AG10803 (cell line): ENCODE measurements around the gene SYCP2.

Experiments used
- DNase-seq: peaks from one replicate; pipeline ENCODE4 v3.0.0; 2010; ENCODE audit warnings: low read depth
- H3K4me3 ChIP-seq: 2 replicates; pipeline ENCODE4 v1.5.1; 2011; ENCODE audit warnings: mild to moderate bottlenecking, low read length, control low read depth
- TF ChIP-seq, protein P1 (sequence below): conservative IDR thresholded peaks from 2 replicates; pipeline ENCODE4 v1.5.1; 2011; ENCODE audit warnings: mild to moderate bottlenecking, low read length, control low read depth, inconsistent platforms

Gene SYCP2

DNA sequence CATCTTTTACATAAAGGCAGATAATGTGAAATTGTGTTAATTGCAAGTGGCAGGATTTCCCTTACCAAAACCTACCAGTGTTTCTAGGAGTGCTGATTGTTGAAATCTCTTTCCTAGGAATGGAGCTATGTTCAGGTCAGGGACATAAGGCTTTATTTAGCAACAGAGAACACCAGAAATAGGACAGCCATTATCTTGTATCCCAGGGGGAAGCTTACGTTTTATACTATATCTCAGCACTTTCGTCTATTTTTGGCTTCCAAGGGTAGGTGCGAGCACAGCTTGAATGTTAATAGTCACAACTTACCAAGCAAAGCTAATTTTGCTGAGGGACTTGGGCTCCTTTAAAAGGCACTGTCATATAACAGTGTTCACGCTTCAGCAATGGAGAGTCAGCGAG, 94.0 kb downstream of the SYCP2 start:
- DNase-seq, result no peak
- H3K4me3 ChIP-seq, result no peak overlapping the region
- TF ChIP-seq, protein P1, sequence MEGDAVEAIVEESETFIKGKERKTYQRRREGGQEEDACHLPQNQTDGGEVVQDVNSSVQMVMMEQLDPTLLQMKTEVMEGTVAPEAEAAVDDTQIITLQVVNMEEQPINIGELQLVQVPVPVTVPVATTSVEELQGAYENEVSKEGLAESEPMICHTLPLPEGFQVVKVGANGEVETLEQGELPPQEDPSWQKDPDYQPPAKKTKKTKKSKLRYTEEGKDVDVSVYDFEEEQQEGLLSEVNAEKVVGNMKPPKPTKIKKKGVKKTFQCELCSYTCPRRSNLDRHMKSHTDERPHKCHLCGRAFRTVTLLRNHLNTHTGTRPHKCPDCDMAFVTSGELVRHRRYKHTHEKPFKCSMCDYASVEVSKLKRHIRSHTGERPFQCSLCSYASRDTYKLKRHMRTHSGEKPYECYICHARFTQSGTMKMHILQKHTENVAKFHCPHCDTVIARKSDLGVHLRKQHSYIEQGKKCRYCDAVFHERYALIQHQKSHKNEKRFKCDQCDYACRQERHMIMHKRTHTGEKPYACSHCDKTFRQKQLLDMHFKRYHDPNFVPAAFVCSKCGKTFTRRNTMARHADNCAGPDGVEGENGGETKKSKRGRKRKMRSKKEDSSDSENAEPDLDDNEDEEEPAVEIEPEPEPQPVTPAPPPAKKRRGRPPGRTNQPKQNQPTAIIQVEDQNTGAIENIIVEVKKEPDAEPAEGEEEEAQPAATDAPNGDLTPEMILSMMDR, result no peak

DNA sequence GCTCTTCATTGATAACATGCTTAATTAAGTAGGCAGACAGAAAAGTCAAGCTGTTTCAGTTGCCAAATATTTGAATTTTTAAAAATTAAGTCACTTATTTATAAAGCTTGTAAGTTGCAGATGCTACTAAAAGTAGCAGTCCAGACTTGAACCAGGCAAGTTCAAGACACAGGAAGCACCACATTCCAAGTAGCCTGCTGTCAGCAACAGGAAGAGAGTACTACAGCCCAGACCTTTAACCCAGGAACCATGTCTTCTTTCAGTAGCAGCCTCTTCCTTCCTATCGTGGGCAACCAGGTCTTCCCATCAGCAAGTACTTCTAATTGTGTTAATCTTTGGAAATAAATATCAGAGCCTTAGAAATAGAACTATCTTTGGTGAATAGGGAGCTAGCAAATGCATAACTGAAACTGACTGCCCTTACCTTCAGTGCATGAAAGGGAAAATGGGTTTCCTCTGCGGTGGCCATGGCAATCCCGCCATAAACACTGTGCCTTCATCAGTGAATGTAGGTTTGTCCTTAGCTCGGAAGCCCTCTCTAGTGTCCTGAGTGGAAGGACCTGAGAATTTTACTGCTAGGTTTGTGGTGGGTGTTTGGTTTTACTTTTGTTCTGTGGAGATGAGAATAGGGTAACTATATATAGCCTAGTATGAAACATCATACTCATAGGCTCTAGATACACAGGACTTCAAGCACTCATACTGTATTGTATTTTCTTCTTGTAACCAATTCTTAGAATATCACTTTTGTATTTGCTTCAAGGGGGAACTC, 95.6 kb downstream of the SYCP2 start:
- H3K4me3 ChIP-seq, result no peak overlapping the region
- no peak for DNase-seq
- TF ChIP-seq, protein P1, result no peak

GRCh38 chr20:59836767-59837166, 96.7 kb downstream of the SYCP2 start:
- no peak for DNase-seq

DNA sequence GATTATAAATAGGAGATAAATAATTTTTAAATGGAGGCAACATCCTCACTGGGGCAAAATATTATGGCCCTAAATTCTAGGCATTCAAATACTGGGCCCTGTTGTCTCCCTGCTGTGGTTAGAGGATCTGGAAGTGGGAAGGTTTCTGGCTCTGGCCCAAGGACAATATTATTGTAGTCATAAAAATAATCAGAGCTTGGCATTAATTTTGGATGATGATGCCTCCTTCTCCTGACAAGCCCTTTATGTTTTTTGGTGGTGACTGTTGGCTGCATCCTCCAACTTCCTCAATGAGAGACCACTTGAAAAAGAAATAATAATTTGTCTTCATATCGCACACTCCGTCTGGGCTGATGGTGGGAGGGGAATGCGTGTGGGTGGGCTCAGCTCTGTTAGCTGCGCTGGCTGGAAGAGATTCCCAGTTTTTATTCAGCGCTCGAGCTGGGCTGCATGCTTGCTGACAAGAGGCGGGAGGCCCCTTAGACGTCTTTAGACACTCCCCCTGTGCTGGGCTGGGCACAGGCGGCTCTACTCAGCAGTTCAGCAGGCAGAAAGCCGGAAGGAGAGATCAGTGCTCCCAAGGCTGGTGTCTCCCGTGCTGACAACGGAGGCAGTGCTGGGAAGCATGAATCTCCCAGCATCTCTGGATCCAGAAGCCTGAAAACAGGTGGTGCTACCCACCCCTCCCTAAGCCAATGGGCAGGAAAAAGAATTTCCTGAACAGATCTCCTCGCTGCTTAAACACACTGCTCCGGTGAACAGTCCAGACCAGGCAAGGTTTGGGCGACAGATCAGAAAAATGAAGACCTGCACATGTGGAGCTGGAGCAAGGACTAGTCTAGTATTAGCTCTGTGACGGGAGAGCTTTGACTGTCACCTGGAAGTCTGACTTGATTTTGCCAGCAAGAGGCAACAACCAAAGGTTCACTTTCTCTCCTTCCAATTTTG, 97.7 kb downstream of the SYCP2 start:
- no peak overlapping the region for H3K4me3 ChIP-seq
- TF ChIP-seq, protein P1, result no peak
- peak; percentile 34 for DNase-seq

More at GRCh38 chr20:59836767-59837166, 96.7 kb downstream of the SYCP2 start:
- TF ChIP-seq, protein P1, result no peak
- H3K4me3 ChIP-seq, result no peak overlapping the region

- H3K4me3 ChIP-seq, result no peak overlapping the region
- TF ChIP-seq, protein P1, result no peak
- no peak for DNase-seq
These were observed 98.4 kb downstream of the SYCP2 start for GRCh38 chr20:59835057-59835447.

DNA sequence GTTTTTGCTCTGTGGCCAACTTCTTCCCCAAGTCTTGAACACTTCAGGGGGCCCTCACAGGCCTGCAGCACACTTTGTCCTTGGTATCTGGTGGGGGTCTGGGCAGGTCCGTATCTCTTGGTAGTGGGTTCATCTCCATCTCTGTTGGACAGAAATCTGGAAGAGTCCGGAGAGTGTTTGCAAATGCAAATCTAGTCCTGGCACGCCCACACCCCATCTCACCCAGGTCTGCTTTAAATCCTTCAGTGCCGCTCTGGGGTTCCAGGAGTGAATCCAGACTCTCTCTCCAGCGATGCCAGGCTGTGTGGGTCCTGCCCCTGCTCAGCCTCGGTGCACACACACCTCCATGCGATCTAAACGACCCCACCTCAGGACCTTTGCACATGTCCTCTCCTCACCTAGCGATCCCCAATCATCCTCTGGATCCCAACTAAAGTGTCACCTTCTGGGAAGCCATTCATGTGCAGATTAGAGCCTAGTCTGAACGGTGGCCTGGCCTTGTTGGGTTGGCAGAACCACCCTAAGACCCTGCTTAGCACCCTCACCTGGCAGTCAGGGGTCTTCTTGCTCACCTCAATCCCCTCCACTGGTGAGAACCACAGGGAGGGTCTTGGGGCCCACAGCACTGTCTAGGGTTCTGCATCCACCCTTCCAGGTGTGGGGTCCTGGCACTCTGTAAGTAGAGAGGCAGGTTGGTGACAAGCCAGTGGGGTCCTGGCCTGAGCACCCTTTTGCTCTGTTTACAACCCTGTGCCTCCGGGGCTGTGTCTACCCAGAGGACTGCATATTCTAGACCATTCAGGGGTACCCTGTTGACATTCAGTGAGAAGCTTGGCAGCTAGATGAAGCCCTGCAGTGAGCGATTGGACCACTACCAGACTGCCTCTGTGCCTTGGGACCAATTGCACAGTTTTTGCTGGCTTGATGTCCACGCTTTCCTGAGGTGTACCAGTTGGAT, 100.8 kb downstream of the SYCP2 start:
- TF ChIP-seq, protein P1, result no peak
- DNase-seq, result no peak
- H3K4me3 ChIP-seq, result no peak overlapping the region
